Astrocyte of the cerebellum (primary cell): ENCODE measurements around the gene KIRREL3.

Experiments
- DNase-seq: peaks from one replicate; pipeline ENCODE4 v3.0.0-alpha.2; 2011; ENCODE audit warnings: low read depth
- H3K4me3 ChIP-seq: 2 replicates; pipeline ENCODE4 v1.5.1; 2011; ENCODE audit warnings: mild to moderate bottlenecking, low read depth, low read length, moderate library complexity
- in situ Hi-C: cut with HindIII; loops from 2 replicates; pipeline ENCODE4 v1.10.0; 2017; ENCODE audit warnings: low sequenced_read_pairs
- TF ChIP-seq, protein P1 (sequence below): IDR thresholded peaks from 2 replicates; pipeline ENCODE4 v1.5.1; 2012; ENCODE audit warnings: low read length, low read depth, moderate library complexity, mild to moderate bottlenecking; ENCODE audit errors: missing control alignments

Gene KIRREL3

GRCh38 chr11:126423154-126423553, 577.4 kb downstream of the KIRREL3 start:
- DNase-seq = no peak
- no peak overlapping the region for H3K4me3 ChIP-seq
- TF ChIP-seq, protein P1, sequence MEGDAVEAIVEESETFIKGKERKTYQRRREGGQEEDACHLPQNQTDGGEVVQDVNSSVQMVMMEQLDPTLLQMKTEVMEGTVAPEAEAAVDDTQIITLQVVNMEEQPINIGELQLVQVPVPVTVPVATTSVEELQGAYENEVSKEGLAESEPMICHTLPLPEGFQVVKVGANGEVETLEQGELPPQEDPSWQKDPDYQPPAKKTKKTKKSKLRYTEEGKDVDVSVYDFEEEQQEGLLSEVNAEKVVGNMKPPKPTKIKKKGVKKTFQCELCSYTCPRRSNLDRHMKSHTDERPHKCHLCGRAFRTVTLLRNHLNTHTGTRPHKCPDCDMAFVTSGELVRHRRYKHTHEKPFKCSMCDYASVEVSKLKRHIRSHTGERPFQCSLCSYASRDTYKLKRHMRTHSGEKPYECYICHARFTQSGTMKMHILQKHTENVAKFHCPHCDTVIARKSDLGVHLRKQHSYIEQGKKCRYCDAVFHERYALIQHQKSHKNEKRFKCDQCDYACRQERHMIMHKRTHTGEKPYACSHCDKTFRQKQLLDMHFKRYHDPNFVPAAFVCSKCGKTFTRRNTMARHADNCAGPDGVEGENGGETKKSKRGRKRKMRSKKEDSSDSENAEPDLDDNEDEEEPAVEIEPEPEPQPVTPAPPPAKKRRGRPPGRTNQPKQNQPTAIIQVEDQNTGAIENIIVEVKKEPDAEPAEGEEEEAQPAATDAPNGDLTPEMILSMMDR = no peak
- in situ Hi-C loops = no loop called here

- TF ChIP-seq, protein P1 = no peak
- in situ Hi-C loops = no loop called here
- no peak for DNase-seq
- no peak overlapping the region for H3K4me3 ChIP-seq
Observed at GRCh38 chr11:126422446-126422845, 578.1 kb downstream of the KIRREL3 start.

DNA sequence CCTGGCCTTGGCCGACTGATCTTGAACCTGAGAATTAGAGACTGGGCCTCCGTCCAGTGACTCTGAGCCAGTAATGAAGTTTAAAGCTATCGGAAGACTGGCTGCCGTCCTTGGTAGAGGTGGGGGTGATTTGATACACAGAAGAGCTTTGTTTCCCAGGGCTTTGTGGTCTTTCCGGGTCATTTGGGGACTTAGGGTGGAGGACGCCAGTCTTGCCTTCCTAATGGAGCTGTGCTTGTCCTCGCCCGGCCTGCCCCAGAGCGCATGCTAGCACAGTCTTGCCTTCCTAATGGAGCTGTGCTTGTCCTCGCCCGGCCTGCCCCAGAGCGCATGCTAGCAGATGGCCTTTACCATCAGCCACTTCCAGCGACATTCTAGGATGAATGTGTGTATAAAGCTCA, 579.3 kb downstream of the KIRREL3 start:
- no peak overlapping the region for H3K4me3 ChIP-seq
- in situ Hi-C loops = no loop called here
- no peak for DNase-seq
- TF ChIP-seq, protein P1 = no peak

DNA sequence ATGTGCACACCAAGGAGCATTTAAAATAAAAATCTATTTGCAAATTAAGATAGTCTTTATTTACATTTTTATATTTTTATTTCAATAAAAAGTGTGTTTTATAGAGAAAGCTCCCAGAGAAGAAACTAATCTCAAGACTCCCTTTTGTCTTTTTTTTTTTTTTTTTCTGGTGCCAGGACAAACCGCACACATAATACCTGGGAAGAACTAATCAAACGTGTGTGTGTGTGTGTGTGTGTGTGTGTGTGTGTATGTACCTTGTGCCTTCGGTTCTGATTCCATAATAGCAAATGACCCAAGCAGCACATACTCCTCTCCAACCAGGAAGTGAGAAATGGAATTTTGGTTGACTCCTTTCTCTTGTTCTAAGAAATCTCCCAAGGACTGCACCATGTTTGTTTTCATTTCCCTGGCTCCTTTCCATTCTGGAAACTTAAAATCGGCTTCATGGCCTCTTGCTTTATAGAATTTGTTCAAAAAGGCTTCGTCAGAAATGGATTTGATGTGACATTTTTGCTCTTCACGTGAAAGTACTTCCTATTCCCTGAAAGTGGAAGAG, 579.8 kb downstream of the KIRREL3 start:
- TF ChIP-seq, protein P1 = no peak
- DNase-seq = no peak
- no peak overlapping the region for H3K4me3 ChIP-seq
- in situ Hi-C loops = no loop called here

GRCh38 chr11:126419801-126420697, 580.5 kb downstream of the KIRREL3 start:
- no peak overlapping the region for H3K4me3 ChIP-seq
- in situ Hi-C loops = no loop called here
- TF ChIP-seq, protein P1 = no peak
- DNase-seq = no peak

- DNase-seq = no peak
- no peak overlapping the region for H3K4me3 ChIP-seq
- in situ Hi-C loops = no loop called here
- TF ChIP-seq, protein P1 = no peak
Observed at GRCh38 chr11:126418887-126419286, 581.7 kb downstream of the KIRREL3 start.
